BE2C (cell line): ENCODE measurements around the gene TTF2.

Experiments
- DNase-seq: peaks from one replicate; pipeline ENCODE4 v3.0.0-alpha.2; 2020
- H3K27me3 ChIP-seq: fragments of 250-450 bp; sonication (Bioruptor Pico); 2 replicates; pipeline ENCODE4 v1.5.1; 2020; ENCODE audit warnings: mild to moderate bottlenecking
- H3K36me3 ChIP-seq: fragments of 250-450 bp; sonication (Bioruptor Pico); 2 replicates; pipeline ENCODE4 v1.5.1; 2020; ENCODE audit warnings: mild to moderate bottlenecking
- H3K4me1 ChIP-seq: fragments of 250-450 bp; sonication (Bioruptor Pico); 2 replicates; pipeline ENCODE4 v1.5.1; 2020
- H3K4me3 ChIP-seq: 2 replicates; pipeline ENCODE4 v1.5.1; 2011; ENCODE audit warnings: low read depth, low read length
- H3K9me3 ChIP-seq: fragments of 250-450 bp; sonication (Bioruptor Pico); 2 replicates; pipeline ENCODE4 v1.5.1; 2020
- CTCF ChIP-seq: IDR thresholded peaks from 2 replicates; pipeline ENCODE4 v1.5.1; 2012; ENCODE audit warnings: mild to moderate bottlenecking, low read depth, low read length

The TTF2 gene

GRCh38 chr1:117138106-117138505 is 78.0 kb downstream of the TTF2 start:
- Histone ChIP-seq H3K4me3 (no peak overlapping the region), H3K27me3 (no peaks in the 10 kb centered on the region), H3K4me1 (peaks cover 11% of the 10 kb centered on the region), H3K36me3 (no peaks in the 10 kb centered on the region), H3K9me3 (no peaks in the 10 kb centered on the region)
- no peak for DNase-seq
- TF ChIP-seq CTCF = no peak

DNA sequence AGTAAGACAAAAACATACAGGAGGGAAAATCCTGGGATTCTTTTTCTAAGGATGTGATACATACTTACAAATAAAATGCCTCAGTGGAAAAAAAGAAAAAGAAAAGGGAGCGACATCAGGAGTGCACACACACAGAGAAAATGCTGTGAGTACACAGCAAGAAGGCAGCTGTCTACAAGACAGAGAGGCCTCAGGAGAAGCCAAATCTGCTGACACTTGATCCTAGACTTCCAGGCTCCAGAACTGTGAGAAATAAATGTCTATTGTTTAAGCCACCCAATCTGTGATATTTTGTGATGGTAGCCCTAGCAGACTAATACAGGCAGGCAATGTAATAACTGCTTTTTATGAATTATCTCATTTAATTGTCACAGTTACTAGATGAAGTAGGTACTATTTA is 78.4 kb downstream of the TTF2 start:
- Histone ChIP-seq H3K36me3 (no peaks in the 10 kb centered on the region), H3K27me3 (no peaks in the 10 kb centered on the region), H3K9me3 (no peaks in the 10 kb centered on the region), H3K4me1 (peaks cover 12% of the 10 kb centered on the region), H3K4me3 (no peak overlapping the region)
- DNase-seq = no peak
- no peak for TF ChIP-seq CTCF

DNA sequence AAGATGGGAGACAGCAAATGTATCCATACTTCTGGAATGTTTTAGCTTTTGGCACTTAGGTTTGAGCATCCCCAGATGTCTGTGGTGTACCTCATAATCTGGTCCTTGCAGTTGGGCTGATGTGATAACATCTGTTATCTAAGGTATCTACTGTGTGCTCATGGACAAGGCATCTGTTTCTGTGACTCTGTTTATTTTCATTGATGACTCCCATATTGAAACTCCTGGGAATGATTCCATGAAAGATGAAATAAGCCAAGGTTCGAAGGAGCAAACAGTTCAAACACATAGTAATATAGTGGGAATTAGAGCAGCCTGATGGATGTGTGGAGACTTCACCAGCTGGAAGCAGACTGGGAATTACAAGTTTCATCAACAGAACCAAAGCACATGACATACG is 82.1 kb downstream of the TTF2 start:
- no peaks in the 10 kb centered on the region for H3K9me3 ChIP-seq
- no peaks in the 10 kb centered on the region for H3K36me3 ChIP-seq
- H3K4me1 ChIP-seq = peaks cover 14% of the 10 kb centered on the region
- H3K4me3 ChIP-seq = no peak overlapping the region
- no peak for DNase-seq
- peaks cover 3% of the 10 kb centered on the region; the same call in 1 of the 2 replicates for H3K27me3 ChIP-seq
- no peak for TF ChIP-seq CTCF

GRCh38 chr1:117143172-117143571 is 83.0 kb downstream of the TTF2 start:
- TF ChIP-seq CTCF = no peak
- Histone ChIP-seq H3K27me3 (peaks cover 3% of the 10 kb centered on the region; the same call in 1 of the 2 replicates), H3K4me1 (peaks cover 14% of the 10 kb centered on the region), H3K9me3 (no peaks in the 10 kb centered on the region), H3K4me3 (no peak overlapping the region), H3K36me3 (no peaks in the 10 kb centered on the region)
- DNase-seq = no peak

GRCh38 chr1:117143871-117144270 is 83.7 kb downstream of the TTF2 start:
- no peak for DNase-seq
- Histone ChIP-seq H3K27me3 (peaks cover 3% of the 10 kb centered on the region; the same call in 1 of the 2 replicates), H3K9me3 (no peaks in the 10 kb centered on the region), H3K4me3 (no peak overlapping the region), H3K36me3 (no peaks in the 10 kb centered on the region), H3K4me1 (peaks cover 14% of the 10 kb centered on the region)
- no peak for TF ChIP-seq CTCF

DNA sequence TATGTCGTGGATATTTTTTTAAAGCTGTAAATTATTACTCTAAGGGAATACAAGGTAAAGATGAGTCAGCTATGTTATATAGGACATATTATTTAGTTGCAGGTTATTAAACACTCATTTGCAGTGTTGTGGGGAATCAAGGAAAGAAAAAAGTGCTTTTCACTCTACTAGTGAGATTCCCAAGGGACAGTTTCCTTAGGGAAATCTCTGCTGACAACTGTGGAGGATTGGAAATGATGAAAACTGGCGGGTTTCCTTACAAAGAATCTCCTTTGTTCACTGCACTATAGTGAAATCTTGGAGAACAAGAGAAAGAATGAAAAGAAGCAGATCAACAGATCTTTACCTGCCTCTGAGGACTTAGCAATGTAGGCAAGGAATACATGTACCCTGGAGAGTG is 85.9 kb downstream of the TTF2 start:
- DNase-seq = no peak
- H3K4me1 ChIP-seq = peaks cover 14% of the 10 kb centered on the region
- no peak overlapping the region for H3K4me3 ChIP-seq
- no peaks in the 10 kb centered on the region for H3K36me3 ChIP-seq
- H3K27me3 ChIP-seq = peaks cover 3% of the 10 kb centered on the region; the same call in 1 of the 2 replicates
- no peaks in the 10 kb centered on the region for H3K9me3 ChIP-seq
- TF ChIP-seq CTCF = no peak
